ENCODE data around the gene CUX1.
"Not testable (repeated sequence)": the region's sequence is repeated elsewhere in the genome, so short reads cannot be mapped to it uniquely, and the experiment has no call there.

The CUX1 gene

GRCh38 chr7:102297487-102298218 is 480.2 kb downstream of the CUX1 start:
- no peak for DNase-seq

DNA sequence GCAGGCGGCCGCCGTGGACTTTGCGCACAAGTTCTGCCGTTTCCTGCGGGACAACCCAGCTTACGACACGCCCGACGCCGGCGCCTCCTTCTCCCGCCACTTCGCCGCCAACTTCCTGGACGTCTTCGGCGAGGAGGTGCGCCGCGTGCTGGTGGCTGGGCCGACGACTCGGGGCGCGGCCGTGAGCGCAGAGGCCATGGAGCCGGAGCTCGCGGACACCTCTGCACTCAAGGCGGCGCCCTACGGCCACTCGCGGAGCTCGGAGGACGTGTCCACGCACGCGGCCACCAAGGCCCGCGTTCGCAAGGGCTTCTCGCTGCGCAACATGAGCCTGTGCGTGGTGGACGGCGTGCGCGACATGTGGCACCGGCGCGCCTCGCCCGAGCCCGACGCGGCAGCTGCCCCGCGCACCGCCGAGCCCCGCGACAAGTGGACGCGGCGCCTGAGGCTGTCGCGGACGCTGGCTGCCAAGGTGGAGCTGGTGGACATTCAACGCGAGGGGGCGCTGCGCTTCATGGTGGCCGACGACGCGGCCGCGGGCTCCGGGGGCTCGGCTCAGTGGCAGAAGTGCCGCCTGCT is 483.3 kb downstream of the CUX1 start:
- DNase-seq = no peak

- not testable (repeated sequence) for DNase-seq
Observed at GRCh38 chr7:102301367-102301766, 483.9 kb downstream of the CUX1 start.

DNA sequence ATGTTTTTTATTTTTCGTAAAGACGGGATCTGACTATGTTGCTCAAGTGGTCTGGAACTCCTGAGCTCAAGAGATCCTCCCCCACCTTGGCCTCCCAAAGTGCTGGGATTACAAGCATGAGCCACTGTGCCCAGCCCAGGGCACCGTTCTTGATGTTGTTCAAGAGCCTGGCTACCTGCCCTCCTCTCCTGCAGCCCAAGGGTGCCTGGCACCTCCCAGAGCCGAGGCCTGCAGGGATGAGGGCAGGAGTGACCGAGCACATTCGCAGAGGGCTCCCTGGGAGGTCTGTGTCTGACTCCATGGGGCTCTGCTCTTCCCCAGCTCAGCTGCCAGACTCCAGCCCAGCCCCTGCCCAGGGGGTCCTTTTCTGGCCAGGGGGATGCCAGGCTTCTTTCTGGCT is 484.6 kb downstream of the CUX1 start:
- DNase-seq = no peak

DNA sequence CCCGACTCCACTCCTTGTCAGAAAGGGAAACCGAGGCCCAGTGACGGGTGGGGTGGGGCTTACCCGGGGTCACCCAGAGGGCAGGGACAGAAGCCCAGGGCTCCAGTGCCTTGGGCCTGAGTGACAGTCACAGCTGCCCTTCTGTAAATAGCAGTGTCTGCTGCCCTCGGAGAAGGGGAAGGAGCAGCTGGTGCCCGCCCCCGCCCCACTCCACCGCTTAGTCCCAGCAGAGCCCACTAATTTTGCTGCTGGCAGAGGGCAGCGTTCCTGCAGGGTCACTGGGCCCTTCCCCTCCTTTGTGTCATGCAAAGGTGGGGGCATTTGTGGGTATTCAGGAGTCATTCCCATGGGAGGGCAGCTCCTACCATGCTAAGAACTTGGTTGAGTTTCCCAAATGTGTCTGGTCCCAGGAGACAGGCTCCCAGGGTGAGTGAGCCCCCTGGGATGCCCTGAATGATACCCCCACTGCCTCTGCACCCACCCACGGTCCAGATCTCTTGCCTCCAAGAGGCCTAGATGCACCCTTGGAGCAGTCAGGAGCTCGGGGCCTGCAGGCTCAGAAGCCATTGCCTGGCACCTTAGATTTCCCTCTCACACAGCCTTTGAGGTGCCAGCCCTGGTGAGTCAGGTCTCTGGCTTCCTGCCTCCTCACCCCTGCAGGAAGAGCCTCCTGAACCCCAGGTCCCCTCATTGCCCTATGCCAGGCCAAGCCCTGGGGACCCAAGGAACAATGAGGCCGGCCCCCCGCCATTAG is 486.4 kb downstream of the CUX1 start:
- no peak for DNase-seq

GRCh38 chr7:102304668-102305067 is 487.2 kb downstream of the CUX1 start:
- no peak for DNase-seq

GRCh38 chr7:102305414-102306268 is 488.2 kb downstream of the CUX1 start:
- DNase-seq = no peak

DNA sequence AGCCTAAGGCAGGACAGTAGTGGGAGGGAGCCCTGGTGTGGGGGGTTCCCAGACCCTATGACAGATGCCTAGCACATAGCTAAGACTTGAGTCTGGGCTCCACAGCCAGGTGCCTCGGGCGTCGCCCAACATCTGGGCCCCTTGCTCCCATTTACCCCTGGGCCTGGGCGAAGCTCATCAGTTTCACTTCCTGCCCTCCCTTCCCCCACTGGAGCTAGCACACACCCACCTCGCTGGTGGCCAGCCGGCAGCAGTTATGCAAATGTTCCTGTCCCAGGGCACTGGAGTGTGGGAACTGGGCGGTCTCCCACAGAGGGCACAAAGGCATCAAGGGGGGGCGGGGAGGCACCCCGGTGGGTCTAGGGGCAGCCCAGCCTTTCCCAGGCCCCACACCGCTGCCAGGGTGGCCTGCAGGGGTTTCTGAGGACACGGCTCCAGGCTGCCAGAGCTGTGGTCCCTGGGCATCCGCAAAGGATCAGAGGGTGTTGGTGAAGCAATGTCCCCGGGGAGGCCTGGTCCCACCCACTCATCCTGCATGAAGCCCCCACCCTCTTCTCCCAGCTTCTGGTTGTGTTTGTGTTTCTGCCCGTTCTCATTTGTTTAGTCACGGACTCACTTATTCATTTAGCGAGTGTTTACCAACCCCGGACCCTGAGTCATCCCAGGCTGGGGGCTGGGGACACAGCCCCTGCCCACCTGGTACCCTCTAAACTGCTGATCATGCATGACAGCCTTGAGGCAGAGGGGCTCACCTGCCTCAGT is 489.7 kb downstream of the CUX1 start:
- DNase-seq = no peak

DNA sequence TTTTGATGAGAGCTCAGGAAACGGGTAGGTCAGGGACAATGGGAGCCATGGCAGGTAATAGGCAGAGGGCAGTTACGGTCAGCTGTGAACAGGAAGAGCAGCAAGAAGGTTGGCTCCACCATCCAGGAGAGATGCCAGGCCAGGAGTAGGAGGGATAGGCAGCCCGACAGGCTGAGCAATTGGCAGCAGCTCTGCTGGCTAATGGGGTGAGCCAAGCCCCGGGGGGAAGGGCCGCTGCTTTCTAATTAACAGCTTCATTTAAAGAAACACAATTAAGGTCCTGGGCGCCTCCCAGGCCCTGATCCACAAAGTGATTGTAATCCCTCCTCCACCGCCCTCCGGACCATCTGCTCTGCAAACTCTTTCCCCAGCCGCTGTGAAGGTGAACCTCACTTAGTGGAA is 493.0 kb downstream of the CUX1 start:
- no peak for DNase-seq

GRCh38 chr7:102312317-102312716 is 494.9 kb downstream of the CUX1 start:
- no peak for DNase-seq

- DNase-seq = no peak
Observed at GRCh38 chr7:102313997-102314780, 496.8 kb downstream of the CUX1 start.

DNA sequence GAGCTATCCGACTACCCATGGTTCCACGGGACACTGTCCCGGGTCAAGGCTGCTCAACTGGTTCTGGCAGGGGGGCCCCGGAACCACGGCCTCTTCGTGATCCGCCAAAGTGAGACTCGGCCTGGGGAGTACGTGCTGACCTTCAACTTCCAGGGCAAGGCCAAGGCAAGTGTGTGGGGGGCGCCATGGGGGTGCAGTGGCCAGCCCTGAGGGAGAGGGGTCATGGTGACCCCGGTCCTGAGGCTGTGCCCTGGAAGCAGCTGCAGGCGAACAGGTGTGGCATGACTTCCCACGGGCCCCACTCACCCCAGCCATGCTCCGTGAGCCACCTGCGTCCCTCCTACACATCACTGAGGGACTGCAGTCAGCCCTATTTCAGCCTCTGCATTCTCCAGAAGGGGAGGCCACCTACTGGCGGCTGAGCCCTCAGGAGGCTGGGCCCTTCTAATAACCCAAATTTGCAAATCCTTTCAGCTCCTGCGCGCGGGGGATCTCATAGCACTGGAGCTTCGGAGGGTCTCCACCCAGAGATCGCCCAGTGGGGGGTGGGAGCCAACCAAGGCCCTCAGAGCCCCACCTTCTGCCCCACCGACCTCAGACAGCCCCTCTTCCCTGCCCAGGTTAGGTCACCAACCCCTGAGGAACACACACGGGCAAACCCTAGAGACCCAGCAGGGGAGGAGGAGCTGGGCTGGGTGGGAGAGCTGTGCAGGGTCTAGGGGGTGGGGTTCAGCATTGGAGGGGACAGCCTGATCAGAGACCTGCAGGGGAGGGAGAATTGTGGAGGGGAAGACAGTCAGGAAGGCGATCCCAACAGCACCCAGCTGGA is 500.0 kb downstream of the CUX1 start:
- DNase-seq = no peak

GRCh38 chr7:102318482-102318971 is 501.1 kb downstream of the CUX1 start:
- DNase-seq = no peak

- no peak for DNase-seq
Observed at GRCh38 chr7:102319671-102320070, 502.2 kb downstream of the CUX1 start.

DNA sequence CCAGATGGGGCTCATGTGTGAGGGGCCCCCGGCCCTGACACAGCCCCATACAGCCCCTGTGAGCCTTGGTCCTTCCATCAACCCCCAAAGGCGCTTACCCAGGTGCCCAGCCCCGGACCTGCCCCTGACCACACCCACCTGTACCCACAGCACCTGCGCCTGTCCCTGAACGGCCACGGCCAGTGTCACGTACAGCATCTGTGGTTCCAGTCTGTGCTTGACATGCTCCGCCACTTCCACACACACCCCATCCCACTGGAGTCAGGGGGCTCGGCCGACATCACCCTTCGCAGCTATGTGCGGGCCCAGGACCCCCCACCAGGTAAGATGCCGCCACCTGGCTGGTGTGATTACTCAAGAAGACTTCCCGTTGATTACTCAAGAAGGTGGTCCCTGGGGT is 502.8 kb downstream of the CUX1 start:
- no peak for DNase-seq

- DNase-seq = no peak
Observed at GRCh38 chr7:102320601-102321350, 503.4 kb downstream of the CUX1 start.

GRCh38 chr7:102321351-102322201 is 504.1 kb downstream of the CUX1 start:
- no peak for DNase-seq

DNA sequence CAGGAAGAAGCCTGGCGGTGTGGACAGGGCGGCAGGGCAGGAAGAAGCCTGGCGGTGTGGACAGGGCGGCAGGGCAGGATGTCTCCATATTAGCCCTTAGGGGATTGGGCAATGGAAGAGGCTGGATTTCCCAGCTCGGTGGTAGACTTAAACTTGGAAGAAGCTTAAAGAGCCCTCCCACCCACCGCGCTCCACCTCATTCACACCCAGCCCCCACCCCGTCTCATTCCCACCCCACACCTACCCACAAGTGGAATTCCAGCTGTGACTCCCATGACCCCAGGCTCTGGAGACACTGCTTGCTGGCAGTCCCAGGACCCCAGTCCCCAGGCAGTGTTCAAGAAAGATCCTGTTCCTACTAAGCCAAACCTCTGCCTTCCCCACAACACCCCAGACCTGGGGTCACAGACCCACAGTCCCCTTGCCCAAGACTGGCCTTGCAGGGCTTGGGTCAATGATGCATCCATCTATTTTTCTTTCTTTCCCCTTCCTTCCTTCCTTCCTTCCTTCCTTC is 504.8 kb downstream of the CUX1 start:
- no peak for DNase-seq

DNA sequence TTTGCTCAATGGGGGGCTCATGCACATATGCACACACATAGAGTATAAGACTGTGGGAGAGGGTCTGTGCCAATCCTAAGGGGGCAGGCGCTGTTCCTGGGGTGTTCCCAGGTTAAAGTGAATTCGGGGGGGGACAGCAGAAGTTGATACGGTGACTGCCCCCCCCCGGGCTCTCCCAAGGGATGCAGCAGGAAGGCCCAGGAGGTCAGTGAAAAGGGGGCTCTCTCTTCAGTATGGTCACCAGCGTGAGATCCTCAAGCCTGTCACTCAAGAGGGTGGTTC is 506.4 kb downstream of the CUX1 start:
- no peak for DNase-seq
